GM18498 (cell line): Measurements from ENCODE around the gene OLFM1.
"Not testable (repeated sequence)": the region's sequence is repeated elsewhere in the genome, so short reads cannot be mapped to it uniquely, and the experiment has no call there.

Experiments used
- ATAC-seq: cut with Tn5 transposase; IDR thresholded peaks from one replicate; pipeline ENCODE4 v1.9.1; 2021; ENCODE audit warnings: mild to moderate bottlenecking, moderate library complexity; ENCODE audit not compliant: unreplicated experiment

Gene OLFM1

DNA sequence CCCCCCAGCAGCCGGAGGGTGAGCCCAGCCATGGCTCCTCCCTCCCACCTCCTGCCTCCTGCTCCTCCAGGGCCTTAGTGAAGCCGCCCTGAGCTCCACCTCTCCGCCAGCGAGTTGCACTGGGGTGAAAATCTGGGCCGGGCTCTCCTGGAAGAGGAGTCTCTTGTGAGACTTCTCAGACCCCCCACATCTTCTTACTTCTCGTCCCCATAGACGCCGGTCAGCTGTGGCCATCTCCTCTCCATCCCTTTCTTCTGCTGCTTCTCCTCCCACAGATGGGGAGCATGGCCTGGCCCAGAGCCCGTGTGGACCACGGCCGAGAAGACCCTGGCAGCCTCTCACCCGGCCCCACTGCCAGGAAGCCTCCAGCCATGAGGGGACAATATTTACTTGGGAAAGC, 17.3 kb downstream of the OLFM1 start:
- ATAC-seq: no peak

DNA sequence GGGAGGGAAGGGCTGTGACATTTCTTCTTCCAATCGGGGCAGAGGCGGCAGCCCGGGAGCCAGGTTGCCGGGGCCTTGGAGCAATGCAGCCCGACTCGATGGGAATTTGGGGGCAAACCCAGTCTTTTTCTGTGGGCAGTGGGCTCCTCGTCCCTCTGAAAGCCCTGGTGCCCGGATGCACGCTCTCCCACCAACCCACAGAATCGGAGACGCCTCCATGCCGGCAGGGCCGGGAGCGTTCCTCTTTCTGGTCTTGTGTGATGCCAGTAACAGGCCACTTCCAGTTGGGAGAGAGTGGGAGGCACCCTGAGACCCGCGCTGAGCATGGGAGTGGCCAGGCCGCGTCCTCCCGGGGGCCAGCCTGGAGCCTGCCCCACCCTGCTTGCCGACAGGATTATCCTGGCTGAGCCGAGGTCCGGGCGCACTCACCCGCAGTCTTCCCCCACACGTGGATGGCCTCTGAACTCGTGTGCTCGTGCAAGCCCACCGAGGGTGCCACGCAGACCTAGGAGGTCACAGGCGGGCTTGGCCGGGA, 17.8 kb downstream of the OLFM1 start:
- no peak for ATAC-seq

DNA sequence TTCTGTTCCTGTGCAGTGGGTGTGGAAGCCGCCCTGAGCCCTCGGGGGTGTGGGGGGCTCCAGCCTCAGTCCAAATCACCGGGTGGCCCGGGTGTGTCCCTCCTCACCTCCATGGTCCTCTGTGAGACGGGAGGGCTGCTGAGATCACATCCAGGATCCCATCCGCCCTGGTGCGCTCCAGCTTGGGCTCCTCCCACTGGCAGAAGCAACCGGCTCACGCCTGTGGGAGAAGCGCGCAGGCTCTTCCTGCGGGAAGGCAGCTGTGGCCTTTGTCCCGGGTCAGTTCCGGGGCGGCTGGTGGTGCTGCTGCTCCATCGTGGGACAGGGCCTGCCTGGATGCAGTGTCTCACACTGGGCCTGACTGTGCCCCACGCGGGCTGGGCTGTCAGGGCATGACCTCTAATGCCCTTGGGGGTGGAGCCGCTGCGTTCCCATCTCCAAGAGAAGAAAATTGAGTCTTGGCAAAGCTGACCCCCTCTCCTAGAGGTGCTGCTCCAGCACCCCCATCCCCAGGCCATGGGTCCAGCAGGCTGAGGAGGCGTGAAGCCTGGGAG, 18.5 kb downstream of the OLFM1 start:
- ATAC-seq: no peak

- no peak for ATAC-seq
Observed at GRCh38 chr9:135106551-135107270, 19.2 kb downstream of the OLFM1 start.

- ATAC-seq: no peak
Observed at GRCh38 chr9:135107581-135108235, 20.2 kb downstream of the OLFM1 start.

GRCh38 chr9:135108831-135109510, 21.5 kb downstream of the OLFM1 start:
- ATAC-seq: no peak

DNA sequence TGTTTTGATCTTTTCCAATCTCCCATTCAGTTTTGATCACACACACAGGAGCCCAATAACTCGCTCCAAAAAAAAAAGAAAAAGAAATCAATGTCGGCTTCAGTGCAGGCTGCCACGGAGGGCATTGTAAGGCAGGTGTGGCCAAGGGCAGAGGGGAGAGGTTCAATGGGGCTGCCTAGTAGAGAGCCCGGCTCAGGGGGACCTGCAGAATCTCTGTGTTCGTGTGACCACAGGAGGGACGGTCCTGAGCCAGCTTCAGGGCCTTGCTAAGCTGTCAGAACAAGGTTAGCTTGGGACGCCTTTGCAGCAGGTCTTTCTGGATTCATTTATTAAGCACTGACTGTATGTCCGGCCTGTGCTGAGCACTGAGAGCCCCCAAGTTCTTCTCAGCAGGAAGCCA, 22.2 kb downstream of the OLFM1 start:
- ATAC-seq: no peak

GRCh38 chr9:135110416-135110815, 22.9 kb downstream of the OLFM1 start:
- ATAC-seq: no peak

DNA sequence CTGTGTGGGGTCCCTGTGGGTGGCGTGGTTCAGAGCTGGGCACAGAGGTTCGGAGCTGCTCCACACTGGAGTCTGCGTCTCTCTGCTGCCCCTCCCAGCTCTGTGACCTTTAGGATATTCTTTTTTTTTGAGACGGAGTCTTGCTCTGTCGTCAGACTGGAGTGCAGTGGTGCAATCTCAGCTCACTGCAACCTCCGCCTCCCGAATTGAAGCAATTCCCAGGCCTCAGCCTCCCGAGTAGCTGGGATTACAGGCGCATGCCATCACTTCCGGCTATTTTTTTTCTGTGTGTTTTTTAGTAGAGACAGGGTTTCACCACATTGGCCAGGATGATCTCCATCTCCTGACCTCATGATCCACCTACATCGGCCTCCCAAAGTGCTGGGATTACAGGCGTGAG, 24.1 kb downstream of the OLFM1 start:
- ATAC-seq: not testable (repeated sequence)

DNA sequence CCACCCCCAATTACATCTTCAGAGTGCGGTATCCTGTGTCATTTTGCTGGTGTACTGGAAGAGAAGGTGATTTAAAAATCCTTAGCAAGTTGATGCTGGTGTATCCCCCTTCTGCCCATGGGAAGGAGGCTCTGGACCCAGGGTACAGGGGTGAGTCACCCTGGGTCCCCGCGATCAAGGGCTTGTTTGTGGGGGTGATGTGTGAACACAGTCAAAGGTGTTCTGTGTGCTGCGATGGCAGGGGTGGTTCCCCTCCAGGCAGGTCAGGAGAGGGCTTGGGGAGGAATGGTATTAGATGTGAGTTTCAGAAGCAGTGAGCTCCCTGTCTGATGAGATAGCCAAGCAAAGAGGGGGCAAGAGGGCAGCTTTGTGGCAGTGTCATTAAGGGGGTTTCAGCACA, 28.9 kb downstream of the OLFM1 start:
- ATAC-seq: no peak

DNA sequence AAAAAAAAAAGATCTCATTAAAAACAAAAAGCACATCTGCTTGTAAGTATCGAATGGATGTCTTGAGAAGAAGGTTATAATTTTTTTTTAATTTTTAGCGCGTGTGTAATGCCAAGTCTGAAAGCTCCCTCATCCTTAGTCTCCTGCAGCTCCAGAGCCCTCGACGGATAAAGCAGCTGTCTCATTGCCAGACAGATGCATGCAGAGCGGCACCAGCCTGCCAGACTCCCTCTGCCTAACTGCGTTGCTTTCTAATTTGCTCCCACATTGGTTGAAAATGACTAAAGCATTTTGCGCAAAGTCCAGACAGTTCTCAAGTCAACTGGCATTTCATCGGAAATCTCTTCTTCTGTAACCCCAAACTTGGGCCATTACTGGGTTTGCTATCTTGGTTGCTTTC, 29.4 kb downstream of the OLFM1 start:
- ATAC-seq: no peak

- no peak for ATAC-seq
Observed at GRCh38 chr9:135117281-135117680, 29.8 kb downstream of the OLFM1 start.

- ATAC-seq: no peak
Observed at GRCh38 chr9:135119496-135120064, 32.1 kb downstream of the OLFM1 start.

DNA sequence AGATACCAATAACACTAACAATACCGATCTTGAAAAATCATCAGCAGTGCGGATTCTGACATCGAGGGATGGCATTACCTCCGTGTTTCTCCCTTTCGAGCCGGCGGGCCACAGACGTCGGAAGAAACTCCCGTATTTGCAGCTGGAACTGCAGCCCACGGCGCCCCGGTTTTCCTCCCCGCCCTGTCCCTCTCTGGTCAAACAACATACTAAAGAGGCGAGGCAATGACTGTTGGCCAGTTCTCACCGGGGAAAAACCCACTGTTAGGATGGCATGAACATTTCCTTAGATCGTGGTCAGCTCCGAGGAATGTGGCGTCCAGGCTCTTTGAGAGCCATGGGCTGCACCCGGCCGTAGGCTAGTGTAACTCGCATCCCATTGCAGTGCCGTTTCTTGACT, 32.8 kb downstream of the OLFM1 start:
- no peak for ATAC-seq

DNA sequence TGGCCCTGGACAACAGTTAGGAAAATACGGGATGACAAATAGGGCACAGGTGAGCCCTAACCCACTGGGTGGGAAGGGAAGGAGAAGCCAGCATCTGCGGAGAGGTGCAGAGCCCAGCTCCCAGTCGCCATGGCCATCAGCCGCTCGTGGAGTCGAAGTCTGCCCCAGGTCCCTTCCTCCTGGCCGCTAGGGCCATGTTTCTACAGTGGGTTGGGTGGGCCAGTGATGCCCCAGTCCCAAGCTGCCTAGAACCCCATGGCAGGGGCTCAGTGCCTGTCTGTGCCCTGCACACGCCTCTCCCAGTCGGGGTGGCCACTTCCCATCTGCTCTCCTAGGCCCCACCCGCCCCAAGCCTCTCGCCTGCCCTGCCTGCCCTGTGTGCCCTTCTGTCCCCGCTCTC, 34.8 kb downstream of the OLFM1 start:
- ATAC-seq: no peak

DNA sequence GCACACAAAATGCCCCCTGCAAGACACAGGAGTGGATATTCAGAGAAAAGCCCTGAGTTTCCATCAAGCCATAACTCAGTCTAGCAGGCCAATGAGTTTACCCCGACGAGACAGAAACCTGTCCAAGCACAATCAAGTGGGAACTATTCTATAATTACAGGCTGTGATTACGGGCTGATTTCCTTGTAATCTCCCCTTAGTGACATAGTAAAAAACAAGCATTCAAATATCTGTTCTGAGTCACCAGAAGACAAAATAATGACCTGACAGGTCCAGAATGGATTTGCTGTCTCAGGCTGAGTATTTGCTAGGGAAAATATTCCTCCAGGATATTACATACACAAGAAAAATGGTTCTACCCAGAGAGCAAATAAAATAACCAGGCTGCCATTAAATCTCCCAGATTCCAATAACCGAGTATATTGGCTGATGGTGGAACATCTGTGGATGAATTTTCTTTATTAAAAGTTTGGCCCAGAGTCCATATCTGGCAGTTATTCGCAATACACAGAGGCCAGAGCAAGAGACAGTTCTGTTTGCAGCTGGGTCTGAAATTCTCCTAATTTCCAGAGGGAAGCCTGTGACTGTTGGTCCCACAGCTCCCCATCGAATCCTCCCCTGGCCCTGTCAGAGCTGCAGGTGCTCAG, 35.8 kb downstream of the OLFM1 start:
- no peak for ATAC-seq

GRCh38 chr9:135123773-135124134, 36.3 kb downstream of the OLFM1 start:
- ATAC-seq: no peak

DNA sequence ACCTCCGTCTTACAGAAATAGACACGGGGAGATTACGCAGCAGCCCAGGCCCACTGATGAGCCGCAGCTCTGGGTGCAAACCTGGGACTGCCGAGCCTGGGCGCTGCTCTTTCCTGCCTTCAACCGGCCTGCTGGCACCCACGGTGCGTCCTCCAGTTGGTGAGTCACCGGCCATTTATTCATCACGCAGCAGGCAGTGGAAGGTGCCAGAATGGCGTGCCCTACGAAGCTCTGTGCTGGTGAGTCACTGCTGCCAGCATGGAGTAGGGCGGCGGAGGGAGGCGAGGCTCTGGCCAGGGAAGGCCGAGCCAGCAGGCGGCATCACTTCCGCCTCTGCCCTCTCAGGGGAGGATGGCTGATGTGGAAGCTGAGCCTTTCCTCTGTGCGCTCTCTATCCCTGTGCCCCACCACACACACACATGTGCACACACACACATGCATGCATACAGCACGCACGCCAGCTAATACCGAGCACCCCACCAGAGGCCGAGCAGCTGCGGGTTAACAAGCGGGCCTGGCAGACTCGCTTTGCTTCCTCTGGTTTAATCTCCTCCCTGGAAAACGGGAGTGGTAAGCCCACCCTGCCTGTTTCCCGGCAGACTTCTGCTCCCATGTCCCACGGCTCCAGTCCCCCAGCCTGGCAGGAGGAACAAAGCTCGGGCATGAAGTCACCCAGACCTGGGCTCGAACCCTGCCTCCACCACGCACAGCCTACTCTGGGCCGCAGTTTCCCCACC, 39.2 kb downstream of the OLFM1 start:
- no peak for ATAC-seq

- no peak for ATAC-seq
Observed at GRCh38 chr9:135127718-135128670, 40.5 kb downstream of the OLFM1 start.
